HG02610 (cell line): Measurements from ENCODE around the gene LMAN2L.

Experiments
- ATAC-seq: cut with Tn5 transposase; IDR thresholded peaks from one replicate; pipeline ENCODE4 v1.9.1; 2021; ENCODE audit warnings: mild to moderate bottlenecking, moderate library complexity; ENCODE audit not compliant: unreplicated experiment

The LMAN2L gene

DNA sequence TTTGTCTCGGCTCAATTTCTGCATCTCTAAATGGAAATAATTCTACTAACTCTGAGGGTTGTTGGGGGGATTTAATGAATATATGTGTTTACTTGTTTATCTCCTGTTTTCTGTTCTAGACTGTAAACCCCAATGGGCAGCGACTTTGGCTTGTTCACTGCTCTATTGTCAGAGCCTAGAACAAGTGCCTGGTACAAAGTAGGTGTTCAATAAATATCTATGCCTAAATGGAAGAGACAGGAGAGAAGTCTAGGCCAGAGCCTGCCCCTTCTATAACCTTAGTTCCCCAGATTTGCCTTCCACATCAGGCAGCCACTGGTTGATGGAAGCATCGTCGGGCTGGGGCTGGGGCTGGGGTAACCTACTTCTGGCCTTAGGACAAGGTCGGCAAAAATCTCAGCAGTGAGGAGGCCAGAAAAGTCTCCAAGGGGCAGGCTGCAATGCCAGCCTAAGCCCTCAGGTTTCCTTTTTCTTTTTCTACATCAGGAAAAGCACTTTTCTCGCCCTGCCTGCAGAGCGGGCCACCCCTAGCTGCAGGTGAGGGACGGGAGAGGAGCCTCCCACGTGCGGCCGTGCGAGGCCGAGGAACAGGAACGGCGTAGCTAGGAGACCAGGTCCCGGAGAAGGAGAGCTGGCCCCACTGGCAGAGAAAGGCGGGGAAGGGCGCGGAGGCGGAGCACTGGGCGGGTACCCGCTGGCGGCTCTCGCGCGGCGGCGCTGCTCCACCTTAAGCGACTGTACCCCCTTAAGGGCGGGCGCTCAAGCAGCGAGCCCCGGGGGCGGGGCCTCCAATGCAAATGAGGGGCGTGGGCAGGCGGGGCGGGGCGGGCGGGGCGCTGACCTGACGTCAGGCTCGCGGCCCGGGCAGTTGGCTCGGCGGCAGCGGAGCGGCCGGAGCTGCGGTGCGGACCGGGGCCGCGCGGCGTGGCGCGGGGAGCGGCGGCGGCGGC is 20.4 kb upstream of the LMAN2L start, which contains the start of gene CNNM4:
Gene CNNM4 (plus strand): TSS at position 867 of the 950 bp plus-strand sequence. CDS start 98 bp downstream, outside the sequence.
- ATAC-seq, result peak; percentile 84

DNA sequence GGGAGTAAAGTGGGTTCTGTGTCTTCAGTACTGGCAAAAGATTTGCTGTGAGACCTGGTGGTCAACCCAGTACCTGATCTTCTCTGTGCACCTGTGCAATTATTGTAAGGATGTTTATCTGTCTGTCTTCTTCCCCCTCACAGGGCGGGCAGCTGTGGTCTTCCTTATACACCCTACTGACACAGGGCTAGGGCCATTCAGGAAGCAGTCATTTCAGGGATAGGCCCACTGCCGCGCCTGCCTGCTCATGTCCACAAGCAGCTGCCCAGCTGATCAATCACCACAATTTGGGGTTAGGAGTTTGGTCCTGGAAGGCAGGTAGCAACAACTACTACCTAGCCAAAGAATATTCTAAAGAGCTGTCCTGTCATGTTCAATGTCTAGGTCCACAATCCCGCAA is 19.7 kb upstream of the LMAN2L start:
- ATAC-seq, result no peak

DNA sequence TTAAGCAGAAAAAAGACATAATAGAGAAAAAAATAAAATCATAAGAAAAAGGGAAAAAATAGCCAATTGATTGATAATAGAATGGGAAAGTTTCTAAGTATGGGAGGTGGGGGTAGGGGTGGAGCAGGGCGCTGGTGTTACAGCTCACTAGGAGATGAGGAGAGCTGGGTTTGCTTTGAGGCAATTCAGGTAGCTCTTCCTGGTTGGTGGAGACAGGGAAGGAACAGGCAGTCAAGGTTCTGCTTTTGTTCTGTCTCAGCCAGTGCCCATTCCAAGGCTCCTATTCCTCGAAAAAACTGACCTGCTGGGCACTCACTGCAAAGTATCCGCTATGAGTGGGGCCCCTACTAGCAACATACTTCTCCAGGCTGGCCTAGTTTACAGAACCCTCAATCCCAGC is 19.1 kb upstream of the LMAN2L start:
- ATAC-seq, result no peak

DNA sequence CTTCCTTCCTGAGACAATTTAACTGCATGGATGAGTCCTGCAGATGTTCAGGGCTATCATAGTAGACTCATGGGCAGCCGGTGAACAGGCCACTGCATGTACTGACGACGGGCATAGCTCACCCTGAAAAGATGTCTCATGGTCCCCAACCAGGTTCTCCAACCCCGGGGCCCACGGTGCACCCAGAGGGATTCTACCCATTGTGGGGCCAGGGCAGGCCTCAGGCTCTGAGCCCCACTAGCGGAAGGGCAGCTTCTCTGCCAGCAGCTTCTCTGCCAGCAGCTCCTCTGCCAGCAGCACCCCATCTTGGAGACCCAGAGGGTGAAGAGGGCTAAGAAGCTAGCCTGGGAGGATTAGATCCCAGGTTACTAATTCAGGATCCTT is 17.6 kb upstream of the LMAN2L start:
- no peak for ATAC-seq

DNA sequence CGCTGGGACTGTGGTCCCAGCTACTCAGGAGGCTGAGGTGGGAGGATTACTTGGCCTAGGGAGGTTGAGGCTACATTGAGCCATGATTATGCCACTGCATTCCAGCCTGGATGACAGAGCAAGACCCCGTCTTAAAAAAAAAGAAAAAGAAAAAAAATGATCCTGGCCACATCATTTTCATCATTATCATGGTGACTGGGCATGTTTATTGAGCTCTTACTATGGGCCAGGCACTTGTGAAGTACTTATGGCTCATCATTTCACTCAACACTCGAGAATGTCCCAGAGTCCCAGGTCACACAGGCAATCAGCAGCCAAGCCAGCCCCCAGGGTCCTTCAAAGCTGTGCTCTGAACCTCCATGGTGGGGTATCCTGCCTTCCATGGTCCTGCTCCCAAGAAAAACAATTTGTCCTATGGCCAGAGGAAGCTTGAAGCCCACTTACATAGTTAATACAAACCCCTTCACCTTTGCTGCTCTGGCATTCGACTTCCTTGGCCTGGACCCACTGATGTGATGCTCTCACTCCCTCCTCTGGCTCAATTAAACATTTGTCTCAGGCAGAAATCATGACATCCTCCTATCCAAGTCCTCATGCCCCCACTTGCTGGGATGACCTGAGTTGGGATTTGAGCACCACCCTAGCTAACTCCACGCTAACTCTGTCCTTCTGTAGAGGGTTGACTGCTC is 17.1 kb upstream of the LMAN2L start:
- no peak for ATAC-seq

DNA sequence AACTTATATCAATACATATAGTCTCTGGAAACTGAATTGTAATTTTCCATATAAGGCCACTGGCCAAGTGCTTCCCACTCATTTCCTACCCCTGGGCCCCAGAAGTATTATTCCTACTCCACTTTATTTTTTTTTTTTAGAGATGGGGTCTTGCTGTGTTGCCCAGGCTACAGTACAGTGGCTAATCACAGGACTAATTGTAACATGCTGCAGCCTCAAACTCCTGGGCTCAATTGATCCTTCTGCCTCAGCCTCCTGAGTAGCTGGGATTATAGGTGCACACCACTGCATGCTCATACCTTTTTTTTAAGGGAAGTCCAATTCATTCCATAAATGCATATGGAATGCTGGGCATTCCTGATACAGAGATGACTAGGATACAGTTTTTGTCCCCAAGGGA is 14.5 kb upstream of the LMAN2L start:
- no peak for ATAC-seq

DNA sequence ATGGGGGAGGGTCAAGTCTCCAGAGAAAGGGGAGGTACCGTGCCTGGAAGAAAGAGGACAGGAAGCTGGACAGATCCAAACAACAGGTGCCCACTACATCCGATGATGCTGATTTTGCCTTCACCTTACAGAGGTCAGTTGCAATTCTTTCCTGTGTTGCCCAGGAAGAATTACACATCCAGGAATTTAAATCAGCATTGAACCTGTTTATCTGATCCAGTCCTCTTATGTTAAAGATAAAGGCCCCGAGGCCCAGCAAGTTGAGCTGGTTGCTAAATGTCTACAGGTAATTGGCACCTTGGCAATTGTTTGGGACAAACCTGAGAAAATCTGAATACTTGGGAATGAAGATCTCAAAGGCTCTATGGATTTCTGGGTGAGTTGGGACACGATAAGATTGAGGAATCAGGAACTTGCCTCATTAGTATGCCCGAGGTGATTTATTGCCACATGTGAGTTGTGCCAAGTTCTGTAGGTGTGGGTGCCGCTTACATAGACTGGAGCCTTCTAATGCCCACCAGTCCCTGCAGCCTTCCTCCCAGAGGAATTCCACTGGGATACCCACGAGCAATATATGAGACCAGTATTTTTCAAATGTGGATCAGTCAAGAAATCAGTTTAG is 13.9 kb upstream of the LMAN2L start:
- no peak for ATAC-seq

DNA sequence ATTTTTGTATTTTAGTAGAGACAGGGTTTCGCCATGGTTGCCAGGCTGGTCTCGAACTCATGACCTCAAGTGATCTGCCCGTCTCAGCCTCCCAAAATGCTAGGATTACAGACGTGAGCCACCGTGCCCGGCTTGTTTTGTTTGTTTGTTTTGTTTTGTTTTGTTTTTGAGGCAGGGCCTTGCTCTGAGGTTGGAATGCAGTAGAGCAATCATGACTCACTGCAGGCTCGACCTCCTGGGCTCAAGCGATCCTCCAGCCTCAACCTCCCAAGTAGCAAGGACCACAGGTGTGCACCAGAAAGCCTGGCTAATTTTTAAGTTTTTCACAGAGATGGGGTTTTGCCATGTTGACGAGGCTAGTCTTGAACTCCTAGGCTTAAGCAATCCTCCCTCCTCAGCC is 11.9 kb upstream of the LMAN2L start:
- ATAC-seq, result no peak

DNA sequence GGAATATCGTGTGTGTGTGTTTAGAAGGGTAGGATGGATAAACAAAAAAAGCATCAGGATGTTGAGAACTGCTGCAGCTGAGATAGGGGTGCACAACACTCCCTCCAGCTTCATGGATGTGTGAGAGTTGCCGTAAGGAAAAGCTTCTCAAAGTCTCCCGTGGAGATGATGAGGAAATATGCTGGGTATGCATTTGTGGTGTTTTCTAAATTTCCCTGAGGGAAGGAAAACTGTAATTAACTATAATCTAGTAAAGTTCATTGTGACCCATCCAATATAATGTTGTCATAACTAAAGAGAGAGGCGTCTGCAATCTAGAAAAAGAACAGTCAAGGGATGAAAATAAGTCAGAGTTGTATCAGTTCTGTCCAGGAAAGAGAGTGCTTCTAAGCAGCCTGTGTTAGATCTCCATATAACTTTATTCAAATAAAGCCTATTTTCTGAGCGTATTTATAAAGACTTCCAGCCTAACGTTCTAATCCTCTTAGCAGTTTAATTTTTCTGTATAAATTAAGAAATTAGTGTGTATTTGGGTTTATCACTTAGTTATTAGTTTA is 7.3 kb upstream of the LMAN2L start:
- ATAC-seq, result no peak

DNA sequence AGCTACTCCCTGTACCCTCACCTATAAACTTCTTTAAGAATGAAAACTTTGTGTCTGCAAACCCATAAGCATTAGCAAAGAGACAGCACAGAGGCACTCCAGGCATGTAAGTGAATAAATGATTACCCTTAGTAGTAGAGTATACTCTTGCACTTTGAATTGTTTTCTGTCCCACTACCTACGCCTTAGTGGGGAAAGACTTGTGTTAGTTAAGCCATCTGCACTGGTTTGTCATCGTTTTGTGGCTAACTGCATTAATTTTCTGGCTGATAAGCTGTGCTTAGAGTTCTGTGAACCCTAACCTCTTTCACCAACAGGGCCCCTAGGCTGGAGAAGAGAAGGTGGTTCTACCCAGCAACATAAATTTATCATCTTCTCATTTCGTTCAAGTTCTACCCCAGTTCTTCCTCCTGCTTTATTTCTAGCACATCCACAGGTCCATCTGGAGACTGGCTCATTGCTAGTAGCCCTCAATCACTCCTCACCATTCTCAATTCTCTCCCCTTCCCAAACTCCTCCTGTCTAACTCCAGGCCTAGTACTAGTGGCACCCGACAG is 710 bp downstream of the LMAN2L start:
- no peak for ATAC-seq

DNA sequence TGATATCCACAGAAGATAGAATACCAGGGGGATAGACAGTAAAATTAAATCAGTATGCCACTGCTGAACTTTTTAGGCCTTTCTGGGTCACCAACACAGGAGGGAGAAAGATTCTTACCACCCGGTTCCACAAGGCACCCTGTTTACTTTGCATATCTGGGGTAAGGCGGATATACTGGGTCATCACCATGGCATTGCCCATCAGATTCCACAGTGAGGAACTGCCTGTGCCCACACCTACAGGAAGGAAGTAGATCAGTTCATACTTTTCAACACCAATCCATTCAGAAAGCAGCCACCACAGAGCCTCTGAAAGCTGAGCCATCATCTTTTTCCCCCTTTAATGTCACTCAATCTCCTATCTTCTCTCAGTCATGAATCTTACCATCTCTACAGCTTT is 2.0 kb downstream of the LMAN2L start:
- ATAC-seq, result no peak

DNA sequence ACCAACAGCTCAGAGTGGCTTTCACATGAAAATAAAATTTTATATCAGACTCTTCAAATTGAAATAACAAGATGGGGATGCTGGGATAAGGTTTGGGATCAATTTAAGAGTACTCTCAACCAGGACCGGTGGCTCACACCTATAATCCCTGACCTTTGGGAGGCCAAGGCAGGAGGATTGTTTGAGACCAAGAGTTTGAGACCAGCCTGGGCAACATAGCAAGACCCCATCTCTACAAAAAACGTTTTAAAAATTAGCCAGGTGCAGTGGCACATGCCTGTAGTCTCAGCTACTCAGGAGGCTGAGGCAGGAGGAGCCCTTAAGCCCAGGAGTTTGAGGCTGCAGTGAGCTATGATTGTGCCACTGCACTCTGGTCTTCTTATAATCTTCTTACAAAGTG is 2.6 kb downstream of the LMAN2L start:
- no peak for ATAC-seq

DNA sequence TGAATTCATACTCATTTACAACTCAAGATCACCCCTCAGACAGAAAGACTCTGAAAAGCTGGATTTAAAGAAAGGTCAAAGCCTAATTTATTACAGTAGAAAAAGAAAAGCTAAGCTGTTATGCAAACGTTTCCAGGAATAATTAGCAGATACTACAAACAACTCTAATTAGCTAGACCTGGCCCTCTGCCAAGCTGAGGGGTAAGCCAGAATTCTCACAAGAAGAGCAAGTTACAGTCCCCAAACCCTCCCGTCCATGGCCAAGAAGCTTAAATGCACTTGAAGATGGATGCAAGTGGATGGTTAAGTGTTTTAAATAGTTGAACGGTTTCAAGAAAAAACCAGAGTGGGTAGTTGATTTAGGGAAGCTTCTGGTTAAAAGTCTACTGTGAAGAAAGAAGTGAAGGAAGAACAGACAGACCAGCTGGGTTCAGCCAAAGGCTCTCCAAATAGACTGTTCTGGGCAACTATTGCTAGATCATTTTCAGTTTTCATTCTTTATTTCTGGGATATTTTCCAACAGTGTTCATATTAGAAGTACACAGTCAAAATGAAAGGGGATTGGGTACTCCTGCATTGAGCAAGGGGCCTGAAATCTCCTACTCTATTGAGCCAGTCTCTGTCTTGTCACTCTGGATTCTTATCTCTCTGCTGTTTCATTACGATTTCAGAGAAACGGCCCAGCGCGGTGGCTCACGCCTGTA is 4.8 kb downstream of the LMAN2L start:
- no peak for ATAC-seq

DNA sequence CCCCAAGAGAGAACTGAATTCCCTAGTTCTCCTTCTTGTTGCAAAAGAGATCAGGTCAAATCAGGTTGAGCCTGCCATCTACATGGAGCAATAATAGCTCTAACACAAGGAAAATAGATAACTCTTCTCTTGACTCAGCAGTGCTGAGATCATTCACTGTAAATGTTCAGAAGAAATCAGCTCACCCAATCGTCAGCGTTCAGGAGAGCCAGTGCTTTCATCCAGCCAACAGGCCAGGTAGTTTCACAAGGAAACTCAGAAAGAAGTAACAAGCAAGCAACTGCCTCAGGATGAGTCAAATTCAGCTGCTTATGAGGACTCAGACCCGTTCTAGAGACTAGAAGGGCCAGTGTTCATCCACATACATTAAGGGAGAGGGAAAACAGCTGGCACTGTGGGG is 5.9 kb downstream of the LMAN2L start:
- ATAC-seq, result no peak

DNA sequence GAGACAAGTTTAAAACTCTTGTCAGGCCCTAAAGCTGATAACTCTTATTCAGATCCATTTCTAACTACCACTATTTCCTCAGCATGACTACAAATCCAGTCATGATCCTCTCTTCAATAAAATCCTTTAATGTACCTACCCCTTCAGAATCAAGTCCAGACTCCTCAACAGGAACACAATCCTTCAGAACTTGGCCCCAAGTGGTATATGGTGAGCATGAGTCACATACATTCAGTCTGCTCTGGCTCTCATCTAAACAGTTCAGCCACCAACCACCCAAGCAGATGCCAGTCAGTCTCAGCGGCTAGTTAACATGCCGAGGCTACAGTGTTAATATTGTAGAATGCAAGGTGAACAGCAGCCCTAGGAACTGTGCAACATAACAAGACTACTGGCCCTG is 9.7 kb downstream of the LMAN2L start:
- no peak for ATAC-seq

DNA sequence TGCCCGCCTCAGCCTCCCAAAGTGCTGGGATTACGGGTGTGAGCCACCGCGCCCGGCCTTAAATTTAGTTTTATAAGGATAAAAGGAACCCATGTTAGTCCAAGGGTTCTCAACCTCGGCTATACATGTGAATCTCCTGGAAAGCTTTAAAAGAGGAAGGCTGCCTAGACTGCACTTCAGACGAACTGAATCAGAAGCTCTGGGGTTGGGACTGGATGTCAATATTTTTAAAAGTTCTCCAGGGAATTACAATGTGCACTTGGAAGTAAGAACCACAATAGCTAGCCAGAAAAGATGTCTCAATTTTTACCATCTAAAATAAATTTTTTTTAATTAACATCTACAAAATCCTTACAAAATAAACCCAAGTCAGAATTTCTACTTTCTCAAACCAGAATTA is 10.1 kb downstream of the LMAN2L start:
- ATAC-seq, result no peak

DNA sequence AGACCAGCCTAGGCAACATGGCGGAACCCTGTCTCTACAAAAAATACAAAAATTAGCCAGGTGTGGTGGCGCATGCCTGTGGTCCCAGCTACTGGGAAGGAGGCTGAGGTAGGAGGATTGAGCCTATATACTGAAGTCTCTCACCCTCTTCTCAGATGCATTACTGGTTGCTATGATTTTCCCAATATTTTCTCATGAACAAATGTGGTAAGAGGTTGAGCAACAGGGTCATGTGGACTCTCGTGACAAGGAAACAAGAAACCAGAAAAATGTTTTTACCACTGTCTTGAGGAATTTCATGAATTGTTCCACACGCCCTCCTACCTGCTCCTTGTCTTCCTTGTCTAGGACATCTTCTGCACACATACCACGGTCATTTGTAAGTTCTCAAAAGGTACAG is 12.4 kb downstream of the LMAN2L start:
- no peak for ATAC-seq

DNA sequence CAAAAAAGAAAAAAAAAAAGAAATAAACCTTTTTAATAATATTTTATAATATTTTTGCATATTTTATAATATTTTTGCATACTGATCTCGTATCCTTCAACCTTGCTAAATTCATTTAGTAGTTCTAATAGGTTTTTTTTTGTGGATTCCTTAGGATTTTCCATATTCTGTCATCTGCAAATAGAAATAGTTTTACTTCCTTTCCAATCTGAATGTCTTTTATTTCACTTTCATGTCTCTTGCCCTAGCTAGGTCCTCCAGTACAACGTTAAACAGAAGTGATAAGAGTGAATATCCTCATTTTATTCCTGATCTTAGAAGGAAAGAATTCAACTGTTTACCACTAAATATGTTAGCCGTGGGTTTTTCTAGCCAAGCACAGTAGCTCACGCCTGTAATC is 13.7 kb downstream of the LMAN2L start:
- no peak for ATAC-seq

DNA sequence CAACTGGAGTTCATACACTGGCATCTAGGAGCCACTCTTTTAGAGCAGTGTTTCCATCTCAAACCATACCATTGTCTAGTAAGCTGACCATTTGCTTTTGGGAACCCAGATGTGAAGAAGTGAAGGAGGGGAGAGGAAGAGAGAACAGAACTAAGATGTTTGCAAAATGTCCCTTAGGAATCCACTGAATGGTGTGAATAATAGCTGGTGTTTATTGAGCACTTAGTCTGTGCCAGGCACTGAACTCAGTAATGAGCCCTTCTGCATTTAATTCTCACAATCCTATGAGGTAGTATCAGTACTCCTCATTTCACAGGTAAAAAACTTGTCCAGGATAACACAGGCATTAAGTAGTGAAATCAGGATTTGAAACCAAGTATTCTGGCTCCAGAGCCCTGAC is 23.5 kb downstream of the LMAN2L start:
- ATAC-seq, result no peak

DNA sequence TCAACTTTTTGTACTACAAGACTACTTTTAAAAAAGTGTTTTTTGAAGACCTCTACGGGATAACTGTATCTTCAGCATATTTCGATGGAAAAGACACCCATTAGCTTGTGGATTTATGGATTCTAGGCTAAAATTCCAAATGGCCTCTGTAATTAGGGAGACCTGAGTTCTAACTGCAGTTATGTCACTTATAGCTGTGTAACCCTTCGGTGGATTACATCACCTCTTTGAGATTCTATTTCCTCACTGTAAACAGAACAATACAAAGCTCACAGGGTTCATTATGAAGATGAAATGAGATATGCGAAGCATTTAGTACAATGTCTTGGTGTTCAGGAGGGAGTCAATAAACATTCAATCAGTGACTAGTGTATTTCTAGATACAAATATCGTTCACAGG is 24.2 kb downstream of the LMAN2L start:
- ATAC-seq, result no peak

DNA sequence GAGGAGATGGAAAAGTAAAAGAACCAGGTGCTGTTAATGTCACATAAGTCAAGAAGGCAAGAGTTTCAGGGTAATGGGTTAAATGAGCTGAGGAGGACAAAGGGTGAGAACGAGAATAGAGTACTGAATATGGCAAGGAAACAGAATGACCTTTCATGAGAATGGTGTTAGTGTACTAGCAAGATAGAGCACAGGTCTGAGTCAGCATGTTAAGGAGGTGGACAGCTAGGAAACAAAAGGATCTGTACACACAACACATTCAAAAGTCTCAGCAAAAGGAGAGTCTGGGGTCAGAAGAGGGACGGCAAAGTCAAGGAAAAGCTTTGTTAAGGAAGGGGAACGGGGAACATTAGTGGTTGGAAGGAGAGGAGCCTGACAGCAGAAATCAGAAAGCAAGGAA is 28.9 kb downstream of the LMAN2L start:
- ATAC-seq, result no peak
